ENCODE results near the gene CARM1.

Gene CARM1

GRCh38 chr19:10839114-10840050 lies 32.0 kb upstream of the CARM1 start:
- Histone ChIP-seq H3K4me1 (ENCODE audit: control insufficient read depth, insufficient read depth, low read depth, low read length) (peaks cover 13% of the 10 kb centered on the region), H2BK5ac (ENCODE audit: low read depth, low read length, poor library complexity, severe bottlenecking) (no peak overlapping the region), H3K18ac (ENCODE audit: low read depth in 1 of 2, low read length in 2 of 2) (no peak overlapping the region), H3K27me3 (ENCODE audit: control insufficient read depth in 1 of 2, insufficient read depth in 1 of 2, low read length in 2 of 2) (no peaks in the 10 kb centered on the region), H2BK120ac (ENCODE audit: low read depth, low read length) (no peak overlapping the region), H3K27ac (ENCODE audit: low read length, poor library complexity, severe bottlenecking) (no peak overlapping the region), H3K4me3 (ENCODE audit: insufficient read depth in 1 of 2, low read depth in 1 of 2, low read length in 2 of 2) (no peak overlapping the region), H2AFZ (ENCODE audit: low read depth, low read length) (no peak overlapping the region), H2BK15ac (ENCODE audit: low read depth, poor library complexity, severe bottlenecking) (no peak overlapping the region), H3K79me1 (replicated peaks; ENCODE audit: low read length, poor library complexity, severe bottlenecking) (peaks cover 2% of the 10 kb centered on the region), H3K23ac (ENCODE audit: low read length in 2 of 2) (no peak overlapping the region), H3K9me3 (ENCODE audit: control insufficient read depth, low read length) (peaks cover 4% of the 10 kb centered on the region), H4K8ac (ENCODE audit: low read length) (no peak overlapping the region), H2BK12ac (ENCODE audit: low read length in 2 of 2) (no peak overlapping the region), H3K9ac (ENCODE audit: low read length) (no peak overlapping the region), H4K91ac (ENCODE audit: low read length) (no peak overlapping the region), H3K4me2 (ENCODE audit: low read length, poor library complexity, severe bottlenecking) (no peak overlapping the region), H3K36me3 (ENCODE audit: control insufficient read depth in 1 of 2, insufficient read depth in 2 of 2, low read depth in 1 of 2, low read length in 2 of 2) (peaks cover 7 to 9% of the 10 kb centered on the region in 2 experiments), H2AK5ac (ENCODE audit: low read length, severe bottlenecking) (no peak overlapping the region), H3K4ac (ENCODE audit: low read depth in 1 of 2, low read length in 2 of 2) (no peak overlapping the region), H3K14ac (ENCODE audit: low read length in 2 of 2) (no peak overlapping the region)
- 87% methylated on average over 9 of the region's 10 CpGs for WGBS
- no peak for DNase-seq

- Histone ChIP-seq H3K36me3 (ENCODE audit: control insufficient read depth in 1 of 2, insufficient read depth in 2 of 2, low read depth in 1 of 2, low read length in 2 of 2) (no peaks in the 10 kb centered on the region), H2BK12ac (ENCODE audit: low read length in 2 of 2) (no peak overlapping the region), H2BK120ac (ENCODE audit: low read depth, low read length) (no peak overlapping the region), H4K8ac (ENCODE audit: low read length) (no peak overlapping the region), H2AK5ac (ENCODE audit: low read length, severe bottlenecking) (no peak overlapping the region), H3K27ac (ENCODE audit: low read length, poor library complexity, severe bottlenecking) (no peak overlapping the region), H3K4me2 (ENCODE audit: low read length, poor library complexity, severe bottlenecking) (no peak overlapping the region), H3K27me3 (ENCODE audit: control insufficient read depth in 1 of 2, insufficient read depth in 1 of 2, low read length in 2 of 2) (no peaks in the 10 kb centered on the region), H2BK5ac (ENCODE audit: low read depth, low read length, poor library complexity, severe bottlenecking) (no peak overlapping the region), H3K79me1 (replicated peaks; ENCODE audit: low read length, poor library complexity, severe bottlenecking) (no peaks in the 10 kb centered on the region), H3K4ac (ENCODE audit: low read depth in 1 of 2, low read length in 2 of 2) (no peak overlapping the region), H3K9ac (ENCODE audit: low read length) (no peak overlapping the region), H4K91ac (ENCODE audit: low read length) (no peak overlapping the region), H3K9me3 (ENCODE audit: control insufficient read depth, low read length) (no peaks in the 10 kb centered on the region), H3K14ac (ENCODE audit: low read length in 2 of 2) (no peak overlapping the region), H2BK15ac (ENCODE audit: low read depth, poor library complexity, severe bottlenecking) (no peak overlapping the region), H3K4me1 (ENCODE audit: control insufficient read depth, insufficient read depth, low read depth, low read length) (no peaks in the 10 kb centered on the region), H3K18ac (ENCODE audit: low read depth in 1 of 2, low read length in 2 of 2) (no peak overlapping the region), H3K23ac (ENCODE audit: low read length in 2 of 2) (no peak overlapping the region), H2AFZ (ENCODE audit: low read depth, low read length) (no peak overlapping the region), H3K4me3 (ENCODE audit: insufficient read depth in 1 of 2, low read depth in 1 of 2, low read length in 2 of 2) (no peak overlapping the region)
- DNase-seq: no peak
- WGBS: 87% methylated on average over 7 of the region's 7 CpGs
Measured at GRCh38 chr19:10842788-10843187, 28.6 kb upstream of the CARM1 start.

GRCh38 chr19:10846500-10847202 lies 24.7 kb upstream of the CARM1 start:
- H3K18ac ChIP-seq (ENCODE audit: low read depth in 1 of 2, low read length in 2 of 2): no peak overlapping the region
- no peaks in the 10 kb centered on the region for H3K9me3 ChIP-seq (ENCODE audit: control insufficient read depth, low read length)
- no peak overlapping the region for H3K9ac ChIP-seq (ENCODE audit: low read length)
- no peak overlapping the region for H2BK12ac ChIP-seq (ENCODE audit: low read length in 2 of 2)
- no peak for DNase-seq
- no peak overlapping the region for H3K4ac ChIP-seq (ENCODE audit: low read depth in 1 of 2, low read length in 2 of 2)
- H2AK5ac ChIP-seq (ENCODE audit: low read length, severe bottlenecking): no peak overlapping the region
- no peak overlapping the region for H3K4me2 ChIP-seq (ENCODE audit: low read length, poor library complexity, severe bottlenecking)
- no peak overlapping the region for H3K23ac ChIP-seq (ENCODE audit: low read length in 2 of 2)
- no peaks in the 10 kb centered on the region for H3K79me1 ChIP-seq (replicated peaks; ENCODE audit: low read length, poor library complexity, severe bottlenecking)
- WGBS: 100% methylated on average over 1 of the region's 2 CpGs
- H3K27ac ChIP-seq (ENCODE audit: low read length, poor library complexity, severe bottlenecking): no peak overlapping the region
- H2BK120ac ChIP-seq (ENCODE audit: low read depth, low read length): no peak overlapping the region
- H3K36me3 ChIP-seq (ENCODE audit: control insufficient read depth in 1 of 2, insufficient read depth in 2 of 2, low read depth in 1 of 2, low read length in 2 of 2): no peaks in the 10 kb centered on the region
- H3K4me1 ChIP-seq (ENCODE audit: control insufficient read depth, insufficient read depth, low read depth, low read length): no peaks in the 10 kb centered on the region
- no peak overlapping the region for H4K91ac ChIP-seq (ENCODE audit: low read length)
- H3K27me3 ChIP-seq (ENCODE audit: control insufficient read depth in 1 of 2, insufficient read depth in 1 of 2, low read length in 2 of 2): peaks cover 0 to 8% of the 10 kb centered on the region in 2 experiments
- no peak overlapping the region for H3K4me3 ChIP-seq (ENCODE audit: insufficient read depth in 1 of 2, low read depth in 1 of 2, low read length in 2 of 2)
- H2BK15ac ChIP-seq (ENCODE audit: low read depth, poor library complexity, severe bottlenecking): no peak overlapping the region
- H2AFZ ChIP-seq (ENCODE audit: low read depth, low read length): no peak overlapping the region
- H3K14ac ChIP-seq (ENCODE audit: low read length in 2 of 2): no peak overlapping the region
- no peak overlapping the region for H4K8ac ChIP-seq (ENCODE audit: low read length)
- H2BK5ac ChIP-seq (ENCODE audit: low read depth, low read length, poor library complexity, severe bottlenecking): no peak overlapping the region

GRCh38 chr19:10848230-10848856 lies 23.0 kb upstream of the CARM1 start, which contains the start of gene C19orf38:
C19orf38 (plus strand) TSS chr19:10848415; CDS start chr19:10848509, 94 bp downstream.
- Histone ChIP-seq H3K4me1 (ENCODE audit: control insufficient read depth, insufficient read depth, low read depth, low read length) (no peaks in the 10 kb centered on the region), H3K23ac (ENCODE audit: low read length in 2 of 2) (no peak within 1 kb of the TSS), H3K9me3 (ENCODE audit: control insufficient read depth, low read length) (no peaks in the 10 kb centered on the region), H2BK5ac (ENCODE audit: low read depth, low read length, poor library complexity, severe bottlenecking) (no peak within 1 kb of the TSS), H3K79me1 (replicated peaks; ENCODE audit: low read length, poor library complexity, severe bottlenecking) (no peaks in the 10 kb centered on the region), H4K91ac (ENCODE audit: low read length) (no peak within 1 kb of the TSS), H2AK5ac (ENCODE audit: low read length, severe bottlenecking) (no peak within 1 kb of the TSS), H2BK12ac (ENCODE audit: low read length in 2 of 2) (no peak within 1 kb of the TSS), H4K8ac (ENCODE audit: low read length) (no peak within 1 kb of the TSS), H3K27me3 (ENCODE audit: control insufficient read depth in 1 of 2, insufficient read depth in 1 of 2, low read length in 2 of 2) (peaks cover 0 to 8% of the 10 kb centered on the region in 2 experiments), H3K27ac (ENCODE audit: low read length, poor library complexity, severe bottlenecking) (no peak within 1 kb of the TSS), H3K36me3 (ENCODE audit: control insufficient read depth in 1 of 2, insufficient read depth in 2 of 2, low read depth in 1 of 2, low read length in 2 of 2) (no peaks in the 10 kb centered on the region), H3K4me3 (ENCODE audit: insufficient read depth in 1 of 2, low read depth in 1 of 2, low read length in 2 of 2) (peak within 1 kb of the TSS in 1 of 2 experiments; percentile 62), H3K14ac (ENCODE audit: low read length in 2 of 2) (no peak within 1 kb of the TSS), H3K9ac (ENCODE audit: low read length) (no peak within 1 kb of the TSS), H3K4ac (ENCODE audit: low read depth in 1 of 2, low read length in 2 of 2) (no peak within 1 kb of the TSS), H2AFZ (ENCODE audit: low read depth, low read length) (no peak within 1 kb of the TSS), H2BK15ac (ENCODE audit: low read depth, poor library complexity, severe bottlenecking) (no peak within 1 kb of the TSS), H3K18ac (ENCODE audit: low read depth in 1 of 2, low read length in 2 of 2) (no peak within 1 kb of the TSS), H2BK120ac (ENCODE audit: low read depth, low read length) (no peak within 1 kb of the TSS), H3K4me2 (ENCODE audit: low read length, poor library complexity, severe bottlenecking) (no peak within 1 kb of the TSS)
- WGBS: 84% methylated on average over 13 of the region's 14 CpGs
- no peak for DNase-seq

Data from mesenchymal stem cell (in vitro differentiated cells and primary cell).